Colonic mucosa (tissue), 4 donors: ENCODE data around the gene ATF7. TPM values are rescaled to one million over a fixed set of nuclear protein-coding genes. Genes with fewer than 3 reads are reported as not detected.
"Not testable (repeated sequence)": the region's sequence is repeated elsewhere in the genome, so short reads cannot be mapped to it uniquely, and the experiment has no call there.

Experiments used
- DNase-seq: peaks from one replicate; pipeline ENCODE4 v3.0.0-alpha.2; 2020
- H3K27ac ChIP-seq: fragments of 200-600 bp; one replicate; pipeline ENCODE4 v1.8.0; 2021
- H3K27me3 ChIP-seq: fragments of 200-600 bp; one replicate; pipeline ENCODE4 v1.8.0; 2021
- H3K36me3 ChIP-seq: fragments of 200-600 bp; one replicate; pipeline ENCODE4 v1.8.0; 2021
- H3K4me1 ChIP-seq: fragments of 200-600 bp; one replicate; pipeline ENCODE4 v1.8.0; 2021; ENCODE audit warnings: mild to moderate bottlenecking
- H3K4me3 ChIP-seq: fragments of 200-600 bp; one replicate; pipeline ENCODE4 v1.8.0; 2021
- H3K9ac ChIP-seq, 2 donors: one replicate each; pipeline ENCODE4 v1.7.0; 2013; ENCODE audit warnings: control low read depth in 2 of 2, low read depth in 2 of 2, low read length in 2 of 2
- H3K9me3 ChIP-seq: fragments of 200-600 bp; one replicate; pipeline ENCODE4 v1.8.0; 2021
- intact Hi-C: fragments of 100-400 bp; cut with DNase I; formaldehyde crosslinking; loops from one replicate; pipeline ENCODE4 v1.14.1; 2022
- total RNA-seq, 2 donors: library from RNA; stranded (reverse); fragmentation: NEBNext Ultra II Directional in 1 of 2; extraction: Animal tissue kit (Norgen Biotek cat#: 25700) in 1 of 2; gene quantifications; one replicate each; pipeline ENCODE4 v1.2.1, GENCODE V29; 2021
- TF ChIP-seq, protein P1 (sequence below): fragments of 200-600 bp; IDR thresholded peaks from one replicate; pipeline ENCODE4 v1.8.0; 2022; ENCODE audit warnings: antibody characterized with exemption, mild to moderate bottlenecking
- donor health status: healthy.
- donor health status: DM: no; HTN: no; CAD: no.
- donor health status: DM: no; HTN: no; CAD: no.

ATF7 gene
- total RNA-seq, 2 donors from 2014 or later, result 31.1 to 38.5 TPM

DNA sequence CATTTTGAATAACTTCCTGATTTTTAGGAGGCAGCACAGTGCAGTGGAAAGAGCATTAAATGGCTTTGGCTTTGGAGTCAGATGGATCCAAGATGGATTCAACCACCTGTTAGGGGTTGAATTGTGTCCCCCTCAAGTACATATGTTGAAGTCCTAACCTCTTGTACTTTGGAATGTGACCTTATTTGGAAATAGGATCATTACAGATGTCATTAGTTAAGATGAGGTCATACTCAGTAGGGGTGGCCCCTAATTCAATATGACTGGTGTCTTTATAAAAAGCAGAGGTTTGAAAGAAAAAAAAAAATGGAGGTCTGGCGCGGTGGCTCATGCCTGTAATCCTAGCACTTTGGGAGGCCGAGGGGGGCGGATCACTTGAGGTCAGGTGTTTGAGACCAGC lies 30.9 kb upstream of the ATF7 start:
- Histone ChIP-seq H3K4me1 (peaks cover 17% of the 10 kb centered on the region), H3K27me3 (no peaks in the 10 kb centered on the region), H3K36me3 (no peaks in the 10 kb centered on the region), H3K9ac (no peak overlapping the region), H3K4me3 (no peak overlapping the region), H3K9me3 (no peaks in the 10 kb centered on the region), H3K27ac (no peak overlapping the region)
- TF ChIP-seq, protein P1, sequence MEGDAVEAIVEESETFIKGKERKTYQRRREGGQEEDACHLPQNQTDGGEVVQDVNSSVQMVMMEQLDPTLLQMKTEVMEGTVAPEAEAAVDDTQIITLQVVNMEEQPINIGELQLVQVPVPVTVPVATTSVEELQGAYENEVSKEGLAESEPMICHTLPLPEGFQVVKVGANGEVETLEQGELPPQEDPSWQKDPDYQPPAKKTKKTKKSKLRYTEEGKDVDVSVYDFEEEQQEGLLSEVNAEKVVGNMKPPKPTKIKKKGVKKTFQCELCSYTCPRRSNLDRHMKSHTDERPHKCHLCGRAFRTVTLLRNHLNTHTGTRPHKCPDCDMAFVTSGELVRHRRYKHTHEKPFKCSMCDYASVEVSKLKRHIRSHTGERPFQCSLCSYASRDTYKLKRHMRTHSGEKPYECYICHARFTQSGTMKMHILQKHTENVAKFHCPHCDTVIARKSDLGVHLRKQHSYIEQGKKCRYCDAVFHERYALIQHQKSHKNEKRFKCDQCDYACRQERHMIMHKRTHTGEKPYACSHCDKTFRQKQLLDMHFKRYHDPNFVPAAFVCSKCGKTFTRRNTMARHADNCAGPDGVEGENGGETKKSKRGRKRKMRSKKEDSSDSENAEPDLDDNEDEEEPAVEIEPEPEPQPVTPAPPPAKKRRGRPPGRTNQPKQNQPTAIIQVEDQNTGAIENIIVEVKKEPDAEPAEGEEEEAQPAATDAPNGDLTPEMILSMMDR, result no peak
- DNase-seq, result no peak
- intact Hi-C loops, result no loop called here

DNA sequence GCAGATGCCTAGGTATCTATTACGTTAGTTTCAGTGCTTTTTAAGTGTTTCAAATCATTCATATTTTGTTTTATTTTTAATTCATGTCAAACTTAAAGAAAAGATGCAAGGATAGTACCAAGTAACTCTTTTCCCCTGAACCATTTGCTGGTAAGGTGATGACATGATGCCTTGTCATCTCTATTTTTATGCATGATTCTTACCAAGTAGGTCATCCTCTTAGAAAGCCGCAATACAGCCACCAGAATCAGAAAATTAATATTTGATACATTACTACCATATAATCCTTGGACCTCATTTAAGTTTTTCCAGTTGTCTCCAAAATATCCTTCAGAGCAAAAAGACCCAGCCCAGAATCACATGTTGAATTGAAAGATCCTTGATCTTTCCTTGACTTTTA lies 27.4 kb upstream of the ATF7 start:
- intact Hi-C loops, result no loop called here
- Histone ChIP-seq H3K27ac (no peak overlapping the region), H3K4me3 (no peak overlapping the region), H3K4me1 (peaks cover 7% of the 10 kb centered on the region), H3K9ac (no peak overlapping the region), H3K9me3 (no peaks in the 10 kb centered on the region), H3K36me3 (no peaks in the 10 kb centered on the region), H3K27me3 (no peaks in the 10 kb centered on the region)
- DNase-seq, result no peak
- TF ChIP-seq, protein P1, result no peak

DNA sequence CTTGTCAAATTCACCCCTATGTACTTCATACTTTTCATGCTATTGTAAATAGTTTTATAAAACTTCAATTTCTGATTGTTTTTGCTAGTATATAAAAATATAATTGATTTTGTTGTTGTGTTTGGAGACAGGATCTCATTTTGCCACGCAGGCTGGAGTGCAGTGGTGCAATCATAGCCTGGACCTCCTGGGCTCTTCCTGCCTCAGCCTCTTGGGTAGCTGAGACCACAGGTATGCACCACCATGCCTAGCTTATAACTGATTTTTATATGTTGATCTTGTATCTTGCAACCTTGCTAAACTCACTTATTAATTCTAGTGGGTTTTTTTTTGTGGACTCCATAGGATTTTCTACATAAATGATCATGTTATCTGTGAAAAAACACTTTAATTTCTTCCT lies 26.2 kb upstream of the ATF7 start:
- intact Hi-C loops, result no loop called here
- TF ChIP-seq, protein P1, result no peak

DNA sequence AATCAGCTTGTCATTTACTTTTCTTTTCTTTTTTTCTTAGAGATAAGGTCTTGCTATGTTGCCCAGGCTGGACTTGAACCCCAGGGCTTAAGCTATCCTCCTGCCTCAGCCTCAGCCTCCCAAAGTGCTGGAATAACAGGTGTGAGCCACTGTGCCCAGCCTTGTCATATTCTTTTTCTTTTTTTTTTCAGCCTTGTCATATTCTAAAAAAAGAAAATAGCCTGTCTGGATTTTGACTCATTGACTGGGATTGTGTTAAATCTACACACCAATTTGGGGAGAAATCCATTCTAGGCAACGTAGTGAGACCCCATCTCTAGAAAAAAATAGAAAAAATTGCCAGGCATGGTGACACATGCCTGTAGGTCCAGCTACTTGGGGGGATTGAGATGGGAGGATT lies 25.6 kb upstream of the ATF7 start:
- no peak overlapping the region for H3K4me3 ChIP-seq
- no peaks in the 10 kb centered on the region for H3K36me3 ChIP-seq
- H3K4me1 ChIP-seq, result no peaks in the 10 kb centered on the region
- DNase-seq, result no peak
- intact Hi-C loops, result no loop called here
- no peaks in the 10 kb centered on the region for H3K9me3 ChIP-seq
- no peaks in the 10 kb centered on the region for H3K27me3 ChIP-seq
- TF ChIP-seq, protein P1, result no peak
- H3K9ac ChIP-seq, result no peak overlapping the region
- no peak overlapping the region for H3K27ac ChIP-seq

More for the DNA sequence above, 26.2 kb upstream of the ATF7 start:
- Histone ChIP-seq H3K9ac (no peak overlapping the region), H3K27ac (no peak overlapping the region), H3K4me1 (no peaks in the 10 kb centered on the region), H3K4me3 (no peak overlapping the region), H3K36me3 (no peaks in the 10 kb centered on the region), H3K9me3 (no peaks in the 10 kb centered on the region), H3K27me3 (no peaks in the 10 kb centered on the region)
- no peak for DNase-seq

DNA sequence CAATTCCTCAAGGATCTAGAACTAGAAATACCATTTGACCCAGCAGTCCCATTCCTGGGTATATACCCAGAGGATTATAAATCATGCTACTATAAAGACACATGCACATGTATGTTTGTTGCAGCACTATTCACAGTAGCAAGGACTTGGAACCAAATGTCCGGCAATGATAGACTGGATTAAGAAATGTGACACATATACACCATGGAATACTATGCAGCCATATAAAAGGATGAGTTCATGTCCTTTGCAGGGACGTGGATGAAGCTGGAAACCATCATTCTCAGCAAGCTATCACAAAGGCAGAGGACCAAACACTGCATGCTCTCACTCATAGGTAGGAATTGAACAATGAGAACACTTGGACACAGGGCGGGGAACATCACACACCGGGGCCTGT lies 20.1 kb upstream of the ATF7 start:
- H3K4me3 ChIP-seq, H3K9me3 ChIP-seq, intact Hi-C loops, H3K4me1 ChIP-seq, H3K9ac ChIP-seq, H3K27me3 ChIP-seq, H3K36me3 ChIP-seq, H3K27ac ChIP-seq, DNase-seq: not testable (repeated sequence)

DNA sequence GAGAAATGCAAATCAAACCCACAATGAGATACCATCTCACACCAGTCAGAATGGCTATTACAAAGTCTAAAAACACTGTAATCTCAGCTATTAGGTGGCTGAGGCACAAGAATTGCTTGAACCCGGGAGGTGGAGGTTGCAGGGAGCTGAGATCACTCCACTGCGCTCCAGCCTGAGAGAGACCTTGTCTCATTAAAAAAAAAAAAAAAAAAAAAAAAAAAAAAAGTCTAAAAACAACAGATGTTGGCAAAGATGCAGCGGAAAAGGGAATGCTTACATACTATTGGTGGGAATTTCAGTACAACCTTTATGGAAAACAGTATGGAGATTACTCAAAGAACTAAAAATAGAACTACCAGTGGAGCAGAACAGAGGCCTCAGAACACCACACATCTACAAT lies 19.0 kb upstream of the ATF7 start:
- Histone ChIP-seq H3K27me3 (no peaks in the 10 kb centered on the region), H3K9ac (no peak overlapping the region), H3K4me1 (no peaks in the 10 kb centered on the region), H3K36me3 (no peaks in the 10 kb centered on the region), H3K9me3 (no peaks in the 10 kb centered on the region), H3K27ac (no peak overlapping the region), H3K4me3 (no peak overlapping the region)
- no peak for DNase-seq
- intact Hi-C loops, result no loop called here
- TF ChIP-seq, protein P1, result no peak
